GM12878 (cell line): Measurements from ENCODE around the gene RNF34.

Experiments
- CTCF ChIP-seq, 3 experiments: IDR thresholded peaks in 2 of 3; conservative IDR thresholded peaks in 1 of 3; 2 replicates each; pipeline ENCODE4 v1.5.1; 2011; ENCODE audit warnings: low read depth in 3 of 3, low read length in 3 of 3, mild to moderate bottlenecking in 3 of 3, control low read depth in 2 of 3, moderate library complexity in 2 of 3, inconsistent platforms in 1 of 3, mixed read lengths in 1 of 3; ENCODE audit not compliant: control insufficient read depth in 2 of 3, insufficient read depth in 1 of 3; ENCODE audit errors: extremely low read depth in 1 of 3
- EZH2 ChIP-seq: IDR thresholded peaks from 2 replicates; pipeline ENCODE4 v1.6.1; 2012; ENCODE audit warnings: low read depth, mild to moderate bottlenecking, control low read depth, inconsistent platforms, low read length, borderline replicate concordance; ENCODE audit not compliant: control insufficient read depth
- MLLT1 ChIP-seq: fragments of 450-650 bp; IDR thresholded peaks from 2 replicates; pipeline ENCODE4 v1.6.1; 2016; ENCODE audit warnings: mild to moderate bottlenecking
- MXI1 ChIP-seq: fragments of 150-350 bp; IDR thresholded peaks from 2 replicates; pipeline ENCODE4 v1.6.1; 2011; ENCODE audit warnings: low read depth, mild to moderate bottlenecking, inconsistent platforms, low read length, improper control_type of control experiment
- ZNF274 ChIP-seq: IDR thresholded peaks from one replicate; pipeline ENCODE4 v1.8.0; 2011; ENCODE audit not compliant: insufficient read length, insufficient read depth

GRCh38 chr12:121432740-121433480 lies 33.0 kb downstream of the RNF34 start:
- TF ChIP-seq MLLT1 (no peak), ZNF274 (no peak), CTCF (IDR thresholded peaks at IDR 0.05 in 2 of 3, conservative IDR thresholded peaks at IDR 0.05 in 1 of 3; ENCODE audit: control insufficient read depth in 2 of 3, extremely low read depth in 1 of 3, insufficient read depth in 1 of 3, low read depth in 3 of 3, low read length in 3 of 3) (no peak), EZH2 (no peak), MXI1 (no peak)
